HEK293 (cell line): Measurements from ENCODE around the gene SAE1.
A peak's percentile ranks its signal among the peaks of the same experiment; 100 is the strongest.

Source experiments
- CTCF ChIA-PET: fragments of 350-600 bp; formaldehyde crosslinking; extraction: SDS; loops from one replicate; lab custom pipeline; 2021; ENCODE audit warnings: antibody characterized with exemption; lab: Yijun Ruan, JAX
- POLR2A ChIA-PET: fragments of 300-600 bp; formaldehyde crosslinking; extraction: SDS; loops from one replicate; lab custom pipeline; 2020; ENCODE audit warnings: antibody characterized with exemption, inconsistent platforms; lab: Yijun Ruan, JAX
- H3K27ac ChIP-seq: fragments of 200-500 bp; sonication (Bioruptor generic); 2 replicates; pipeline ENCODE4 v1.5.1; 2014; ENCODE audit warnings: low read depth, low read length, control low read depth, inconsistent platforms; ENCODE audit errors: extremely low read depth
- H3K36me3 ChIP-seq, 2 experiments: fragments of 200-500 bp in 1 of 2; sonication (Bioruptor generic) in 1 of 2; 1 replicate in 1 of 2; 2 replicates in 1 of 2; pipeline ENCODE4 v1.5.1; 2014 to 2017; ENCODE audit warnings: inconsistent platforms in 2 of 2, low read length in 2 of 2; ENCODE audit not compliant: control insufficient read depth in 2 of 2, insufficient read depth in 1 of 2
- H3K4me1 ChIP-seq: fragments of 200-500 bp; sonication (Bioruptor generic); 2 replicates; pipeline ENCODE4 v1.5.1; 2014; ENCODE audit warnings: mild to moderate bottlenecking, low read length, inconsistent platforms; ENCODE audit not compliant: control insufficient read depth, insufficient read depth
- H3K4me3 ChIP-seq: 2 replicates; pipeline ENCODE4 v1.5.1; 2011; ENCODE audit warnings: low read depth, mild to moderate bottlenecking, control low read depth, low read length, moderate library complexity
- H3K9me3 ChIP-seq: fragments of 200-500 bp; sonication (Bioruptor generic); 2 replicates; pipeline ENCODE4 v1.5.1; 2014; ENCODE audit warnings: low read depth, low read length, inconsistent platforms; ENCODE audit not compliant: control insufficient read depth, insufficient read depth
- BCL6B ChIP-seq: fragments of 450-650 bp; formaldehyde crosslinking; IDR thresholded peaks from 2 replicates; pipeline ENCODE4 v1.5.1; 2017; ENCODE audit warnings: missing biosample characterization, missing genetic modification characterization
- MYNN ChIP-seq: fragments of 450-650 bp; formaldehyde crosslinking; IDR thresholded peaks from 2 replicates; pipeline ENCODE4 v1.5.1; 2016; ENCODE audit warnings: missing biosample characterization, missing genetic modification characterization, borderline replicate concordance
- REPIN1 ChIP-seq: fragments of 450-650 bp; formaldehyde crosslinking; IDR thresholded peaks from 2 replicates; pipeline ENCODE4 v1.5.1; 2017; ENCODE audit warnings: missing biosample characterization, missing genetic modification characterization, low read depth
- TCF7L2 ChIP-seq: IDR thresholded peaks from 2 replicates; pipeline ENCODE4 v1.6.1; 2011; ENCODE audit warnings: low read depth, mild to moderate bottlenecking, inconsistent platforms, low read length, moderate library complexity, borderline replicate concordance
- ZBTB49 ChIP-seq: fragments of 450-650 bp; formaldehyde crosslinking; IDR thresholded peaks from 2 replicates; pipeline ENCODE4 v1.5.1; 2016; ENCODE audit warnings: missing biosample characterization, missing genetic modification characterization, low read depth
- ZEB2 ChIP-seq: fragments of 450-650 bp; formaldehyde crosslinking; IDR thresholded peaks from 2 replicates; pipeline ENCODE4 v1.5.1; 2016; ENCODE audit warnings: missing biosample characterization, missing genetic modification characterization
- ZNF133 ChIP-seq: fragments of 450-650 bp; formaldehyde crosslinking; IDR thresholded peaks from 2 replicates; pipeline ENCODE4 v1.5.1; 2016; ENCODE audit warnings: missing biosample characterization, missing genetic modification characterization
- ZNF148 ChIP-seq: fragments of 450-650 bp; formaldehyde crosslinking; IDR thresholded peaks from 2 replicates; pipeline ENCODE4 v1.5.0; 2017; ENCODE audit warnings: missing biosample characterization, missing genetic modification characterization, borderline replicate concordance
- ZNF248 ChIP-seq: fragments of 450-650 bp; formaldehyde crosslinking; IDR thresholded peaks from 2 replicates; pipeline ENCODE4 v1.5.1; 2017; ENCODE audit warnings: missing biosample characterization, missing genetic modification characterization
- ZNF266 ChIP-seq: fragments of 450-650 bp; formaldehyde crosslinking; IDR thresholded peaks from 2 replicates; pipeline ENCODE4 v1.5.1; 2016; ENCODE audit warnings: missing biosample characterization, missing genetic modification characterization, low read depth
- ZNF280D ChIP-seq: fragments of 450-650 bp; formaldehyde crosslinking; IDR thresholded peaks from 2 replicates; pipeline ENCODE4 v1.5.1; 2016; ENCODE audit warnings: missing biosample characterization, missing genetic modification characterization
- ZNF324 ChIP-seq: fragments of 450-650 bp; formaldehyde crosslinking; IDR thresholded peaks from 2 replicates; pipeline ENCODE4 v1.5.1; 2016; ENCODE audit warnings: missing biosample characterization, missing genetic modification characterization
- ZNF530 ChIP-seq: fragments of 450-650 bp; formaldehyde crosslinking; IDR thresholded peaks from 2 replicates; pipeline ENCODE4 v1.5.1; 2016; ENCODE audit warnings: low read depth, missing biosample characterization, missing genetic modification characterization
- ZNF548 ChIP-seq: fragments of 450-650 bp; formaldehyde crosslinking; IDR thresholded peaks from 2 replicates; pipeline ENCODE4 v1.5.1; 2016; ENCODE audit warnings: missing biosample characterization, missing genetic modification characterization
- ZNF610 ChIP-seq: fragments of 450-650 bp; formaldehyde crosslinking; IDR thresholded peaks from 2 replicates; pipeline ENCODE4 v1.5.1; 2016; ENCODE audit warnings: missing biosample characterization, missing genetic modification characterization, borderline replicate concordance
- ZNF624 ChIP-seq: fragments of 450-650 bp; formaldehyde crosslinking; IDR thresholded peaks from 2 replicates; pipeline ENCODE4 v1.5.1; 2017; ENCODE audit warnings: missing biosample characterization, missing genetic modification characterization
- ZNF701 ChIP-seq: fragments of 450-650 bp; formaldehyde crosslinking; IDR thresholded peaks from 2 replicates; pipeline ENCODE4 v1.5.1; 2016; ENCODE audit warnings: missing biosample characterization, missing genetic modification characterization
- ZNF791 ChIP-seq: fragments of 450-650 bp; formaldehyde crosslinking; IDR thresholded peaks from 2 replicates; pipeline ENCODE4 v1.5.1; 2016; ENCODE audit warnings: missing biosample characterization, missing genetic modification characterization
- TF ChIP-seq, protein P1 (sequence below): fragments of 450-650 bp; formaldehyde crosslinking; IDR thresholded peaks from 2 replicates; pipeline ENCODE4 v1.5.1; 2016; ENCODE audit warnings: missing biosample characterization, missing genetic modification characterization

SAE1 gene

GRCh38 chr19:47187797-47188196 lies 57.2 kb downstream of the SAE1 start:
- no peak overlapping the region for H3K27ac ChIP-seq
- ChIA-PET POLR2A (no interaction called here), CTCF (interaction anchor here (1.5 to 4.1 kb wide), 2 partner anchors 11 to 23 kb away, joined by 3 to 21 read pairs; no protein-coding TSS in a partner anchor)
- H3K9me3 ChIP-seq: no peaks in the 10 kb centered on the region
- peaks cover 30% of the 10 kb centered on the region for H3K4me1 ChIP-seq
- peaks cover 59 to 60% of the 10 kb centered on the region in 2 experiments for H3K36me3 ChIP-seq
- no peak for TF ChIP-seq ZNF548 (tag by site-specific recombination)
- TF ChIP-seq ZNF610 (tag by site-specific recombination): no peak
- no peak for TF ChIP-seq BCL6B
- TF ChIP-seq, all 188 proteins: peak for 0
- no peak overlapping the region for H3K4me3 ChIP-seq

GRCh38 chr19:47188507-47189033 lies 57.9 kb downstream of the SAE1 start:
- ChIA-PET CTCF (interaction anchor here (4.1 kb wide), 1 partner anchor 22 kb away, joined by 21 read pairs; no protein-coding TSS in a partner anchor), POLR2A (interaction anchor here (0.5 to 0.6 kb wide), 2 partner anchors 88 to 1791 kb away, joined by 3 read pairs; no protein-coding TSS in a partner anchor)
- H3K9me3 ChIP-seq: no peaks in the 10 kb centered on the region
- TF ChIP-seq ZNF248 (tag by site-specific recombination) (no peak), ZNF133 (tag by site-specific recombination) (no peak), ZNF624 (no peak), ZNF530 (no peak), ZBTB49 (no peak), REPIN1 (tag by site-specific recombination) (no peak), MYNN (no peak), ZNF324 (tag by site-specific recombination) (no peak)
- TF ChIP-seq, protein P1, sequence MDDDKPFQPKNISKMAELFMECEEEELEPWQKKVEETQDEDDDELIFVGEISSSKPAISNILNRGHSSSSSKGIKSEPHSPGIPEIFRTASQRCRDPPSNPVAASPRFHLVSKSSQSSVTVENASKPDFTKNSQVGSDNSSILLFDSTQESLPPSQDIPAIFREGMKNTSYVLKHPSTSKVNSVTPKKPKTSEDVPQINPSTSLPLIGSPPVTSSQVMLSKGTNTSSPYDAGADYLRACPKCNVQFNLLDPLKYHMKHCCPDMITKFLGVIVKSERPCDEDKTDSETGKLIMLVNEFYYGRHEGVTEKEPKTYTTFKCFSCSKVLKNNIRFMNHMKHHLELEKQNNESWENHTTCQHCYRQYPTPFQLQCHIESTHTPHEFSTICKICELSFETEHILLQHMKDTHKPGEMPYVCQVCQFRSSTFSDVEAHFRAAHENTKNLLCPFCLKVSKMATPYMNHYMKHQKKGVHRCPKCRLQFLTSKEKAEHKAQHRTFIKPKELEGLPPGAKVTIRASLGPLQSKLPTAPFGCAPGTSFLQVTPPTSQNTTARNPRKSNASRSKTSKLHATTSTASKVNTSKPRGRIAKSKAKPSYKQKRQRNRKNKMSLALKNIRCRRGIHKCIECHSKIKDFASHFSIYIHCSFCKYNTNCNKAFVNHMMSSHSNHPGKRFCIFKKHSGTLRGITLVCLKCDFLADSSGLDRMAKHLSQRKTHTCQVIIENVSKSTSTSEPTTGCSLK: no peak
- H3K36me3 ChIP-seq: peaks cover 52 to 54% of the 10 kb centered on the region in 2 experiments
- H3K27ac ChIP-seq: peak overlapping the region; percentile 52; the same call in 1 of the 2 replicates
- peaks cover 30% of the 10 kb centered on the region for H3K4me1 ChIP-seq
- no peak overlapping the region for H3K4me3 ChIP-seq

DNA sequence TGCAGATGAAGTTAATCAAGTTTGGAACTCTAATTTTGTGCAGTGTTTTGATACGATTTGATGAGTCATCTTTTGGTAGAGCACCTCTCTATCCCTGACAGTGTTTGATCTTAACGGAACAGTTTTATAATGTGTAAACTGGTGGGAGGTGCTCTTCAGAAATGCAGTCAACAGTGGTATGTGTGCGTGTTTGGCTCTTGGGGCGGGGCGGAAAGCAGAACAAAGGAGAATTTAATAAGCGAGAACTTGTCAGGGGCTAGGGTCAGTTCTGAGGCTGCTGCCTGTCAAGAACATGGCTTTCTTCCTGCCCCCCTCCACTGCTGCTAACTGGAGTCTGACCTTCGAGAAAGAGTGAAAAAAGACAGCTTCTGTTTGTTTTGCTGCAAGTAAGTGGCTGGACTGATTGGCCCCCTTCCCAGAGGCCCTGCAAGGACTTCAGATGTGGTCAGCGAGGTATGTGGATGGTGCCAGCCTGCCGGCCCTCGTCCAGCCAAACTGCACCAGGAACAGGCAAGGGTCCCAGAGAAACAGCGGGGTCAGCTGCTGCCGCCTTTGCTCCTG lies 59.6 kb downstream of the SAE1 start:
- Histone ChIP-seq H3K4me3 (no peak overlapping the region), H3K27ac (peak overlapping the region; percentile 52), H3K9me3 (no peaks in the 10 kb centered on the region), H3K4me1 (peaks cover 30% of the 10 kb centered on the region), H3K36me3 (peaks cover 47 to 52% of the 10 kb centered on the region in 2 experiments)
- CTCF ChIA-PET: interaction anchor here (0.6 to 2.1 kb wide), 5 partner anchors 21 to 599 kb away, joined by 3 to 10 read pairs (median 4); no protein-coding TSS in a partner anchor
- POLR2A ChIA-PET: interaction anchor here (0.5 to 1.5 kb wide), 3 partner anchors 8 to 54 kb away, joined by 4 to 7 read pairs (median 4); no protein-coding TSS in a partner anchor
- TF ChIP-seq ZNF701 (tag by site-specific recombination): no peak
- TF ChIP-seq ZNF148 (tag by site-specific recombination): no peak
- TF ChIP-seq ZNF791: no peak
- peak; percentile 60; the same call in 1 of the 2 replicates for TF ChIP-seq TCF7L2
- no peak for TF ChIP-seq ZNF266 (tag by site-specific recombination)
- TF ChIP-seq ZEB2 (tag by site-specific recombination): 0 out of 2 replicates have a peak, but pooled peaks have one; percentile 21
- no peak for TF ChIP-seq ZNF280D (tag by site-specific recombination)
